Measurements from ENCODE around the gene BCO2.

DNA sequence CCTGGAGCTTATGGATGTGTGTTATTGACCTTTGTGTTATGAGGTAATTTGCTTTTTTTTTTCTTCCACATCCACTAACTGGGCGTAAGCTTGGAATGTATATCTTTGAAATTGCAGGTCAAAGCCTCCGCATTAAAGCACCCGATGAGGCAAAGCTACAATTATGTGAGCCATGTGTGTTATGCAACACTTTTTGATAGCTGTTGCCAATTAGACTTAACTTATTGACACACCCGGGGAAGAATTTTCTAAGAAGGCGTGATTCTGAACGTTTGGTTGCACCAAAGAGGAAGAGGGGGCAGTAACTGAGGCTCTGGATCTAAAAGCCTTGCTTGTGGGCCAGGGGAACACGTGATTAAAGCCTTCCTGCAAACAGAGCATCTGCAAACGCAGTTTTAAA is 8.8 kb upstream of the BCO2 start:
- TF ChIP-seq, protein P1, sequence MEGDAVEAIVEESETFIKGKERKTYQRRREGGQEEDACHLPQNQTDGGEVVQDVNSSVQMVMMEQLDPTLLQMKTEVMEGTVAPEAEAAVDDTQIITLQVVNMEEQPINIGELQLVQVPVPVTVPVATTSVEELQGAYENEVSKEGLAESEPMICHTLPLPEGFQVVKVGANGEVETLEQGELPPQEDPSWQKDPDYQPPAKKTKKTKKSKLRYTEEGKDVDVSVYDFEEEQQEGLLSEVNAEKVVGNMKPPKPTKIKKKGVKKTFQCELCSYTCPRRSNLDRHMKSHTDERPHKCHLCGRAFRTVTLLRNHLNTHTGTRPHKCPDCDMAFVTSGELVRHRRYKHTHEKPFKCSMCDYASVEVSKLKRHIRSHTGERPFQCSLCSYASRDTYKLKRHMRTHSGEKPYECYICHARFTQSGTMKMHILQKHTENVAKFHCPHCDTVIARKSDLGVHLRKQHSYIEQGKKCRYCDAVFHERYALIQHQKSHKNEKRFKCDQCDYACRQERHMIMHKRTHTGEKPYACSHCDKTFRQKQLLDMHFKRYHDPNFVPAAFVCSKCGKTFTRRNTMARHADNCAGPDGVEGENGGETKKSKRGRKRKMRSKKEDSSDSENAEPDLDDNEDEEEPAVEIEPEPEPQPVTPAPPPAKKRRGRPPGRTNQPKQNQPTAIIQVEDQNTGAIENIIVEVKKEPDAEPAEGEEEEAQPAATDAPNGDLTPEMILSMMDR (tag by site-specific recombination; IDR thresholded peaks at IDR 0.05), result no peak
- TF ChIP-seq ZNF175 (tag by site-specific recombination; IDR thresholded peaks at IDR 0.05) (no peak), ZBTB17 (tag by site-specific recombination; IDR thresholded peaks at IDR 0.05) (no peak), ZNF184 (tag by site-specific recombination; IDR thresholded peaks at IDR 0.05) (no peak), SCRT2 (tag by site-specific recombination; IDR thresholded peaks at IDR 0.05) (no peak), ZNF138 (tag by site-specific recombination; IDR thresholded peaks at IDR 0.05; ENCODE audit: borderline replicate concordance) (no peak), YY1 (tag by site-specific recombination; IDR thresholded peaks at IDR 0.05) (no peak), ZNF416 (tag by site-specific recombination; IDR thresholded peaks at IDR 0.05) (no peak), ZEB2 (tag by site-specific recombination; IDR thresholded peaks at IDR 0.05) (no peak)
- TF ChIP-seq, protein P2, sequence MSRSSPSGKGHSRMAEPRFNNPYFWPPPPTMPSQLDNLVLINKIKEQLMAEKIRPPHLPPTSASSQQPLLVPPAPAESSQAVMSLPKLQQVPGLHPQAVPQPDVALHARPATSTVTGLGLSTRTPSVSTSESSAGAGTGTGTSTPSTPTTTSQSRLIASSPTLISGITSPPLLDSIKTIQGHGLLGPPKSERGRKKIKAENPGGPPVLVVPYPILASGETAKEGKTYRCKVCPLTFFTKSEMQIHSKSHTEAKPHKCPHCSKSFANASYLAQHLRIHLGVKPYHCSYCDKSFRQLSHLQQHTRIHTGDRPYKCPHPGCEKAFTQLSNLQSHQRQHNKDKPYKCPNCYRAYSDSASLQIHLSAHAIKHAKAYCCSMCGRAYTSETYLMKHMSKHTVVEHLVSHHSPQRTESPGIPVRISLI (tag by site-specific recombination; IDR thresholded peaks at IDR 0.05), result no peak
- TF ChIP-seq, protein P3, sequence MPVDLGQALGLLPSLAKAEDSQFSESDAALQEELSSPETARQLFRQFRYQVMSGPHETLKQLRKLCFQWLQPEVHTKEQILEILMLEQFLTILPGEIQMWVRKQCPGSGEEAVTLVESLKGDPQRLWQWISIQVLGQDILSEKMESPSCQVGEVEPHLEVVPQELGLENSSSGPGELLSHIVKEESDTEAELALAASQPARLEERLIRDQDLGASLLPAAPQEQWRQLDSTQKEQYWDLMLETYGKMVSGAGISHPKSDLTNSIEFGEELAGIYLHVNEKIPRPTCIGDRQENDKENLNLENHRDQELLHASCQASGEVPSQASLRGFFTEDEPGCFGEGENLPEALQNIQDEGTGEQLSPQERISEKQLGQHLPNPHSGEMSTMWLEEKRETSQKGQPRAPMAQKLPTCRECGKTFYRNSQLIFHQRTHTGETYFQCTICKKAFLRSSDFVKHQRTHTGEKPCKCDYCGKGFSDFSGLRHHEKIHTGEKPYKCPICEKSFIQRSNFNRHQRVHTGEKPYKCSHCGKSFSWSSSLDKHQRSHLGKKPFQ (tag by site-specific recombination; IDR thresholded peaks at IDR 0.05), result no peak
